AG09319 (cell line): ENCODE results near the gene PAFAH2.

Source experiments
- DNase-seq: peaks from one replicate; pipeline ENCODE4 v3.0.0-alpha.2; 2010; ENCODE audit warnings: low read depth; ENCODE audit errors: extremely low read depth
- TF ChIP-seq, protein P1 (sequence below): IDR thresholded peaks from 2 replicates; pipeline ENCODE4 v1.5.1; 2011; ENCODE audit warnings: low read depth, mild to moderate bottlenecking, inconsistent platforms, low read length, moderate library complexity

Gene PAFAH2

DNA sequence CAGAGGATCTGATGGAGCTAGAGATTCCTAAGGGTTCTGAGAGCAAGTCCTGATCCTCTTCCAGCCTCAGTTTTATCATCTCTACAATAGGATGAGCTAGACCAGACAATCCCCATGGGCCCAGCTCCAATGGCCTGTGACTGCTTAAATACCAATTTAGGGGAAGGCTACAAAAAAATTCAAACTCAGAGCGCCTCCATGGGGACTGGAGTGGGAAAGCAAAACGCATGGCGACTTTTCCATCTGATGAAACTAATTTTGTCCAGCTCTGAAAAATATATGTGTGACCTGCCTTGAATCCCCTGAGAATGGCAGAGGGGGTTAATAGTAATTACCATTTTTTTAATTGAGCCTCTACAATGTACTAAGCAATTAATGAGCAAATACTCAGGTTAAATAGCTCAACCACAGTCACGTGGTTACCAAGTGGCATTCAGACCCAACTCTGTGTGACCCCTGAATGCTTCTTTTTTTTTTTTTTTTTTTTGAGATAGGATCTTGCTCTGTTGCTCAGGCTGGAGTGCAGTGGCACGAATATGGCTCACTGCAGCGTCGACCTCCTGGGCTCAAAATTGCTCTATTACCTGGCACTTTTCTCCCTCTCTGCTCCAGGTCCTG lies 32.1 kb upstream of the PAFAH2 start:
- TF ChIP-seq, protein P1, sequence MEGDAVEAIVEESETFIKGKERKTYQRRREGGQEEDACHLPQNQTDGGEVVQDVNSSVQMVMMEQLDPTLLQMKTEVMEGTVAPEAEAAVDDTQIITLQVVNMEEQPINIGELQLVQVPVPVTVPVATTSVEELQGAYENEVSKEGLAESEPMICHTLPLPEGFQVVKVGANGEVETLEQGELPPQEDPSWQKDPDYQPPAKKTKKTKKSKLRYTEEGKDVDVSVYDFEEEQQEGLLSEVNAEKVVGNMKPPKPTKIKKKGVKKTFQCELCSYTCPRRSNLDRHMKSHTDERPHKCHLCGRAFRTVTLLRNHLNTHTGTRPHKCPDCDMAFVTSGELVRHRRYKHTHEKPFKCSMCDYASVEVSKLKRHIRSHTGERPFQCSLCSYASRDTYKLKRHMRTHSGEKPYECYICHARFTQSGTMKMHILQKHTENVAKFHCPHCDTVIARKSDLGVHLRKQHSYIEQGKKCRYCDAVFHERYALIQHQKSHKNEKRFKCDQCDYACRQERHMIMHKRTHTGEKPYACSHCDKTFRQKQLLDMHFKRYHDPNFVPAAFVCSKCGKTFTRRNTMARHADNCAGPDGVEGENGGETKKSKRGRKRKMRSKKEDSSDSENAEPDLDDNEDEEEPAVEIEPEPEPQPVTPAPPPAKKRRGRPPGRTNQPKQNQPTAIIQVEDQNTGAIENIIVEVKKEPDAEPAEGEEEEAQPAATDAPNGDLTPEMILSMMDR = no peak
- no peak for DNase-seq

DNA sequence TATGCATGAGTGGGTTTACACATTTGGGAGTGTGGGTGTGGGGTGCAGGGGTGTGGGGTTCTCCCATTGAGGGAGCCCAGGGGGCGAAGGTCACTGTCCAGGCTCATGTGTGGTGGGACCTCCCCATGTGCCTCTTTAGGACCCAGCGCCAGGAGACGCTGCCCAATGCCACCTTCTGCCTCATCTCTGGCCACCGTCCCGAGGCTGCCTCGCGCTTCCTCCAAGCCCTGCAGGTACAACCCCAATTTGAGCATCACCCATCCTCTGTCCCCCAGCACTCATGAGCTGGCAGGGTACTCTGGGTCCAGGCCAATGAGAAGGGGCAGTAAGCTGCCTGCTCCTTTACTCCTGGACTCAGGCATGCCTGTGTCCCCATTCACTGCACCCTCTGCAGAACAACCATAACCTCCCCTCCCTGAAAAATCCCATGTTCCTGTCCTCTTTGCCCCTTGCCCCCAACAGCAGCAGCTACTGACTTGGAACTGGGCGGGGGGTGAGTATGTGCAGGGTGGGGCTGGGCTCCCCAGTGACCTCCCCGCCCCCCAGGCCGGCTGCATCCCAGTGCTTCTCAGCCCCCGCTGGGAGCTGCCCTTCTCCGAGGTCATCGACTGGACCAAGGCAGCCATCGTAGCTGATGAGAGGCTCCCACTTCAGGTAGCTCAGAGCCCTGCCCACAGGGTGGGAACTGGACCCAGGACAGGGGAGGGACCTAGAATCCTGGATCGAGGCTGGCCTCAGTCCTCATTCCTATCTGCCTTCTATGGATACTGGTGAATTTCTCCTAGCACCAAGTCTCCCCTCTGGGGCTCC lies 31.4 kb upstream of the PAFAH2 start:
- TF ChIP-seq, protein P1 = no peak

DNA sequence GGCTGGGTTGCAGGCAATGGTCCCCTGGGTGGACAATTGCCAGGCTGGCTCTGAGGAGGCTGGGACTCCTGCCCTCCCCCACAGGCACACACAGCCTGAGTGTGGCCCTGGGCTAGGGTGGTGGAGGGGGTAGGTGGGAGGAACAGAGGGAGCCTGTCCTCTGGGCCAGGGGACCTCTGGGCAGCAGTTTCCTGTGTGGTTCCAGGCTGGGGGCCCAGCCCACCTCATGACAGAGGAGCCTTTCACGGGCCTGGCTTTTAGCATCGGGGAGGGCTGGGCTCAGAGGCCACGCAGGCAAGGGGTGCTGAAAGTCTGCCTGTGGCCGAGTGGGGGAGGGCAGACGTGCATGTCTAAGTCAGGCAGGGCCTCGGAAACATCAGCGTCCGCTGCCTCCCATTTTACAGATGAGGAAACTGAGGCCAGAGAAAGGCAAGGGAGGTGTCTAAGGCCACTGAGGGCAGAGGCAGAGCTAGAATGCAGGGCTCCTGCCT lies 30.7 kb upstream of the PAFAH2 start:
- DNase-seq = no peak
- TF ChIP-seq, protein P1 = no peak

More for the DNA sequence above, 31.4 kb upstream of the PAFAH2 start:
- no peak for DNase-seq

DNA sequence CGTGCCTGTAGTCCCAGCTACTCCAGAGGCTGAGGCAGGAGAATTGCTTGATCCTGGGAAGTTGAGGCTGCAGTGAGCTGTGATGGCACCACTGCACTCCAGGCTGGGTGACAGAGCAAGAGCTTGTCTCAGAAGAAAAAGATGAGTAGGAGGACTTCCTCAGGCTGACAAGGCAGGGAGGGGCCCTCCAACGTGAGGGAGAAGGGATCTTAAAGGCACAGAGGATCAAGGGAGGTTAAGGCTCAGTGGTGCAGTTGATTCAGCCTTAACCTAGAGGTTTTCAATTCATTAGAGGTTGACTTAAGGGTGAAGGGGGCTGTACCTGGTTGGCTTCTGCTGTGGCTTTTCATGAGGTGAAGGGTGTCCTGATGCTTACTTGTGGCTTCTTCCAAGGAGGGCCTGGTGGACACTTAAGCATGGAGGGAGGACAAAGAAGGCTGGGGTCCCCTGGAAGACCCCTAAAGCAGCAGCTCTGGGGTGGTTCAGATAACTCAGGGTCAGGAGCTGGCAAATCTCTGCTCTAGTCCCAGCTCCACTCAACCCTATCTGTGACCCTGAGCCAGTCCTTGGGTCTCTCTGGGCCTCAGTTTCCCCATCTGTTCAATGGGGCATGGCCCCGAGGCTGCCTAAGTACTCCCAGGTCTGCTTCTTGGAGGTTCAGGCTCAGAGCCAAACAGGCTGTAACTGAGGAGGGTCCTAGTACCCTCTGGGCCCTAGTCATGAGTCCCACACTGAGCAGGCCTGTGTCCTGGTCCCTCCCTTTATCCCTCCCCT lies 30.0 kb upstream of the PAFAH2 start:
- TF ChIP-seq, protein P1 = no peak
- DNase-seq = no peak

DNA sequence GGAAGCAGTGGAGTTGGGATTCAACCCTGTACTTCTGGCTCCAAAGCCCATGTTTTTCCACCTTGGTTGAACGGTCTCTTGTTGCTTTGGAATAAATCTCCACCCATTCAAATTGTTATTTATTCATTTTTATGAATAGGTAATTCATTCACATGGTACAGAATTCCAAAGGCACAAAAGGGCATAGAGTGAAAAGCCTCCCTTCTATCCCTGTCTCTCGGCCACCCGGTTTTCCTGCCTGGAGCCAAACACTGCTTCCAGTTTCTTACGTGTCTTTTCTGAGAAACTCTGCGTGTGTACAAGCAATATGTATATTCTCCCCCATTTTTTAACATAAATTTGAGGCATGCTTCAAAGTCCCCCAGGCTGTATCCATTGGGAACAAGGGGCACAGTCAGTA lies 27.7 kb upstream of the PAFAH2 start:
- no peak for DNase-seq
- TF ChIP-seq, protein P1 = no peak

DNA sequence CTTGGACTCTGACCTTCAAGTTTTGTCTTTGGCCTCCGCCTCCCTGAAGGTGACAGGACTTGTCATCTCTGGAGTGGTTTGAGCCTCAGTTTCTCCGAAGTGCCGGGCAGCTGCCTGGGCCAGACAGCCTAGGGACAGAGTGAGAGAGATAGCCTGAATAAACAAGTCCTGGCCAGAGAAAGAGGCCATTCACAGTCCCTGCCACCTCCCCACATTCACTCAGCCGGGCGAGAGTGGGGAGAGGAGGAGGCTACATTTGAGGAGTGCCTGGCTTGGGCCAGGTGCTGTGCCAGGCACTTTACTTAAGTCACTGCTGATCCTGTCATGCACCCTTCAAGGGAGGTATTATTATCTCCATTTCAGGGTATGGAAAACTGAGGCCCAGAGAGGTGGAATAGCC lies 27.2 kb upstream of the PAFAH2 start:
- TF ChIP-seq, protein P1 = no peak

DNA sequence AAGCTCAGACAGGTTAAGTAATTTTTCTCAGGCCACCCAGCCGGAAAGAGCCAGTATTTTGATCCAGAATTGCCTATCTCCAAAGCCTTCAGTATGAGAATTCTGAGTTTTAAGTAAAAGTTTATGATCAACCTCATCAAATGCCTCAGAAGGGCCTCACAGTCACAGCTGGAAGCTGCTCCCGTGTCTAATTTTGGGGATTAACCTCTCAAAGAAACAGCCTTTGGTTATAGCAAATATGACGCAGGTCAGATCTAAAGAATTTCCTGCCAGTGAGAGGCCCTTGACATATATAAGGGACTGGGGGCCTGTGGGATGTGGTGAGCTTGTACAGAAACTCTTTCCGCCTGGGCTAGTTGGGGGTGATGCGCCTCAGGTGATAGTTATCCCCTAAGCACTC lies 26.0 kb upstream of the PAFAH2 start:
- TF ChIP-seq, protein P1 = no peak
- DNase-seq = no peak

More for the DNA sequence above, 27.2 kb upstream of the PAFAH2 start:
- DNase-seq = no peak
